OCI-LY7 (cell line): ENCODE data around the gene SLC25A21. TPM values are rescaled to one million over a fixed set of nuclear protein-coding genes. Genes with fewer than 3 reads are reported as not detected.

ENCODE experiments used
- BruUV-seq: library from RNA; stranded (reverse); fragments of 400-500 nt; replicated peaks from 2 replicates; lab custom pipeline; 2021; lab: Mats Ljungman, UMichigan
- CTCF ChIA-PET: fragments of 300-600 bp; sonication (Branson Sonifier 250); formaldehyde crosslinking; loops from one replicate; lab custom pipeline; 2022; ENCODE audit warnings: antibody characterized with exemption; ENCODE audit not compliant: unreplicated experiment; lab: Charles Lee
- POLR2A ChIA-PET: fragments of 300-600 bp; sonication (Branson Sonifier 250); formaldehyde crosslinking; loops from one replicate; lab custom pipeline; 2022; ENCODE audit warnings: antibody characterized with exemption; lab: Charles Lee
- DNase-seq: peaks from one replicate; pipeline ENCODE4 v3.0.0-alpha.2; 2015; ENCODE audit warnings: low spot score
- H2AFZ ChIP-seq: fragments of 200-600 bp; sonication (generic), shearing (Covaris generic); 2 replicates; pipeline ENCODE4 v1.6.1; 2014; ENCODE audit warnings: mild to moderate bottlenecking, antibody characterized with exemption, low read length, moderate library complexity
- H3K27ac ChIP-seq: fragments of 200-600 bp; sonication (generic); 2 replicates; pipeline ENCODE4 v1.5.1; 2014; ENCODE audit warnings: mixed run types, low read depth, mild to moderate bottlenecking, moderate library complexity, low read length, inconsistent platforms; ENCODE audit not compliant: poor library complexity, severe bottlenecking
- H3K36me3 ChIP-seq: fragments of 200-600 bp; sonication (generic); 2 replicates; pipeline ENCODE4 v1.6.1; 2014; ENCODE audit warnings: mild to moderate bottlenecking, antibody characterized with exemption, low read length, moderate library complexity, mixed read lengths; ENCODE audit not compliant: insufficient read depth
- H3K4me1 ChIP-seq: fragments of 200-600 bp; sonication (generic); 2 replicates; pipeline ENCODE4 v1.5.1; 2014; ENCODE audit warnings: mild to moderate bottlenecking, low read length; ENCODE audit not compliant: insufficient read depth, poor library complexity, severe bottlenecking
- H3K4me2 ChIP-seq: fragments of 200-600 bp; sonication (generic); 2 replicates; pipeline ENCODE4 v1.6.1; 2014; ENCODE audit warnings: mild to moderate bottlenecking, low read length
- H3K4me3 ChIP-seq: fragments of 200-600 bp; sonication (generic); 2 replicates; pipeline ENCODE4 v1.5.1; 2014; ENCODE audit warnings: mild to moderate bottlenecking, low read depth, low read length; ENCODE audit not compliant: poor library complexity, severe bottlenecking
- H3K79me2 ChIP-seq: fragments of 200-600 bp; sonication (generic); 2 replicates; pipeline ENCODE4 v1.6.1; 2016; ENCODE audit warnings: low read depth, mild to moderate bottlenecking, low read length, moderate library complexity, mixed read lengths; ENCODE audit not compliant: insufficient read depth
- H3K9me2 ChIP-seq: fragments of 200-600 bp; sonication (generic); 2 replicates; pipeline ENCODE4 v1.6.1; 2016; ENCODE audit warnings: mild to moderate bottlenecking, low read length, mixed read lengths; ENCODE audit not compliant: insufficient read depth
- H3K9me3 ChIP-seq: fragments of 200-600 bp; sonication (generic); 2 replicates; pipeline ENCODE4 v1.6.1; 2014; ENCODE audit warnings: mild to moderate bottlenecking, mixed run types, low read length, mixed read lengths
- H4K20me1 ChIP-seq: fragments of 200-600 bp; sonication (generic); 2 replicates; pipeline ENCODE4 v1.6.1; 2014; ENCODE audit warnings: mild to moderate bottlenecking, antibody characterized with exemption, low read length, moderate library complexity, mixed read lengths; ENCODE audit not compliant: insufficient read depth
- EZH2phosphoT487 ChIP-seq: fragments of 200-600 bp; sonication (generic); IDR thresholded peaks from 2 replicates; pipeline ENCODE4 v1.6.1; 2018; ENCODE audit warnings: low read depth, borderline replicate concordance, mild to moderate bottlenecking, mixed run types, antibody characterized with exemption, low read length, moderate library complexity, mixed read lengths
- intact Hi-C: fragments of 100-400 bp; cut with micrococcal nuclease; formaldehyde crosslinking; loops from one replicate; pipeline ENCODE4 v1.10.0; 2022; ENCODE audit not compliant: unreplicated experiment
- total RNA-seq, 2 experiments: library from RNA; depleted of rRNA in 1 of 2; stranded (reverse); fragments of >200 nt in 1 of 2; shearing (Covaris generic) in 1 of 2; gene quantifications; 2 replicates each; pipeline ENCODE4 v1.2.3, GENCODE V29; 2014 to 2022
- TF ChIP-seq, protein P1 (sequence below): fragments of 200-600 bp; sonication (generic); conservative IDR thresholded peaks from 2 replicates; pipeline ENCODE4 v1.5.1; 2014; ENCODE audit warnings: mild to moderate bottlenecking, antibody characterized with exemption, low read length, moderate library complexity, mixed read lengths

Gene SLC25A21
- total RNA-seq, 2 experiments from 2014 or later: not detected

DNA sequence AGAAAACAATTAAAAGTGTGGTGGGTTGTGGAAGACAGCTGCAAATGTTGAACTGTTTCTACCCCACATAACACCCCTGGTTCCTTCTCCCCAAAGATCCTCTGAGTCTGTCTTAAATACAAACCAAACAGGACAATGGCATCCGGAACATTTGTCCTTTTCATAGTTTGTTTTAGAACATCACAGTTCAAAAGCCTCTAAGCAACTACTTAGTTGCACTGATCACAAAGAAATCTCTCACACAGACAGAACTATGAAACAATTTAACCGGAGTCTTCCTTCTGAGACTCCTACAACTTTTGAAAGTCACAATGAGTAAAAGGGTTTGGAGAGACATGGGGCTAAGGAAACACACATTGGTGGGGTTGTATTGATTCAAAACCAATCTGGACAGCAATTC is 125.6 kb downstream of the SLC25A21 start:
- TF ChIP-seq EZH2phosphoT487: no peak
- TF ChIP-seq, protein P1, sequence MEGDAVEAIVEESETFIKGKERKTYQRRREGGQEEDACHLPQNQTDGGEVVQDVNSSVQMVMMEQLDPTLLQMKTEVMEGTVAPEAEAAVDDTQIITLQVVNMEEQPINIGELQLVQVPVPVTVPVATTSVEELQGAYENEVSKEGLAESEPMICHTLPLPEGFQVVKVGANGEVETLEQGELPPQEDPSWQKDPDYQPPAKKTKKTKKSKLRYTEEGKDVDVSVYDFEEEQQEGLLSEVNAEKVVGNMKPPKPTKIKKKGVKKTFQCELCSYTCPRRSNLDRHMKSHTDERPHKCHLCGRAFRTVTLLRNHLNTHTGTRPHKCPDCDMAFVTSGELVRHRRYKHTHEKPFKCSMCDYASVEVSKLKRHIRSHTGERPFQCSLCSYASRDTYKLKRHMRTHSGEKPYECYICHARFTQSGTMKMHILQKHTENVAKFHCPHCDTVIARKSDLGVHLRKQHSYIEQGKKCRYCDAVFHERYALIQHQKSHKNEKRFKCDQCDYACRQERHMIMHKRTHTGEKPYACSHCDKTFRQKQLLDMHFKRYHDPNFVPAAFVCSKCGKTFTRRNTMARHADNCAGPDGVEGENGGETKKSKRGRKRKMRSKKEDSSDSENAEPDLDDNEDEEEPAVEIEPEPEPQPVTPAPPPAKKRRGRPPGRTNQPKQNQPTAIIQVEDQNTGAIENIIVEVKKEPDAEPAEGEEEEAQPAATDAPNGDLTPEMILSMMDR: no peak
- ChIA-PET CTCF (no interaction called here), POLR2A (no interaction called here)
- Histone ChIP-seq H3K36me3 (no peaks in the 10 kb centered on the region), H3K9me3 (no peaks in the 10 kb centered on the region), H4K20me1 (no peaks in the 10 kb centered on the region), H3K4me1 (no peaks in the 10 kb centered on the region), H3K4me2 (no peak overlapping the region), H2AFZ (no peak overlapping the region), H3K27ac (no peak overlapping the region), H3K4me3 (no peak overlapping the region), H3K79me2 (no peaks in the 10 kb centered on the region), H3K9me2 (no peaks in the 10 kb centered on the region)
- intact Hi-C loops: no loop called here
- no peak for DNase-seq
- no TSS peak for BruUV-seq

DNA sequence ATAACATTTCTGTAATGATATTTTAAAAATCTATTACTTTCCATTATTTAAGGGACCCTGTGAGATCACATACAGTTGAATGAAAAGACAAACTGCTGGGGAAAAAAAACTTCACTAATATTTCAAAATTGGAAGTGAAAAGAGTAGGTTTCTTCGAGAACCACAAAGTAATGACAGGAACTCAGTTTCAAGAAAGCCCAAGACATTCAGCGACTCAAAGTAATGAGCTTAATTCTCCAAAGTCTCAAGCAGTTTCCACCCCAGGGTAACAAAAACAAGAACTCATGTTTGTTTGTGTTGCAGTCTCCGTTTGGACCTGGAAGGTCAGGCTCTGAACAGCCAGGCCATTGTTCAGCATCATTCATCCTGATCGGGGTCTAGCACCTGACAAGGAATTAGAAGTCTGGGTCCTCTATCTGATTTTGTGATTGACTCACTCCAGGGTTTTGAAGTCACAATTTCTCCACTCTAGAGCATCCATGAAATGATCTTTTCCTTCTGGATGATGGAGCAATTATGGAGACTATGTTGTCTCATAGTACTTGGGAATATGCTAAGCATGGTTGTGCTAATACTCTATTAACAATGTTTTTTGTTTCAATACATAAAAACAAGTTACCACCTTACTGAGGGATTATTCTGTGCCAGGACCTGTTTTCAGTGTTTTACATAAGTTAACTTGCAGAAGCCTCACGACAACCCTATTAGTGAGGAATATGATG is 126.9 kb downstream of the SLC25A21 start:
- ChIA-PET POLR2A (no interaction called here), CTCF (no interaction called here)
- Histone ChIP-seq H3K4me1 (no peaks in the 10 kb centered on the region), H3K27ac (no peak overlapping the region), H4K20me1 (no peaks in the 10 kb centered on the region), H3K4me3 (no peak overlapping the region), H3K9me2 (no peaks in the 10 kb centered on the region), H3K79me2 (no peaks in the 10 kb centered on the region), H2AFZ (no peak overlapping the region), H3K36me3 (no peaks in the 10 kb centered on the region), H3K4me2 (no peak overlapping the region), H3K9me3 (no peaks in the 10 kb centered on the region)
- DNase-seq: no peak
- intact Hi-C loops: no loop called here
- no peak for TF ChIP-seq EZH2phosphoT487
- TF ChIP-seq, protein P1: no peak
- no TSS peak for BruUV-seq
